CD4-positive, alpha-beta T cell treated with Interleukin-2 at 100 ng/mL for 4 hours (primary cell): ENCODE results near the gene JAKMIP1.

ENCODE experiments used
- DNase-seq: peaks from one replicate; pipeline ENCODE4 v3.0.0-alpha.2; 2020; ENCODE audit warnings: low spot score

JAKMIP1 gene

GRCh38 chr4:6119507-6120020, 80.8 kb downstream of the JAKMIP1 start:
- DNase-seq, result no peak

- DNase-seq, result no peak
Observed at GRCh38 chr4:6118201-6118600, 82.1 kb downstream of the JAKMIP1 start.

GRCh38 chr4:6116696-6117285, 83.6 kb downstream of the JAKMIP1 start:
- DNase-seq, result no peak

- no peak for DNase-seq
Observed at GRCh38 chr4:6115746-6116586, 84.4 kb downstream of the JAKMIP1 start.

- DNase-seq, result no peak
Observed at GRCh38 chr4:6115342-6115741, 85.0 kb downstream of the JAKMIP1 start.

GRCh38 chr4:6114601-6115000, 85.7 kb downstream of the JAKMIP1 start:
- DNase-seq, result no peak

GRCh38 chr4:6114181-6114580, 86.2 kb downstream of the JAKMIP1 start:
- no peak for DNase-seq

GRCh38 chr4:6113641-6114040, 86.7 kb downstream of the JAKMIP1 start:
- DNase-seq, result no peak

- DNase-seq, result no peak
Observed at GRCh38 chr4:6112606-6113290, 87.6 kb downstream of the JAKMIP1 start.

GRCh38 chr4:6111354-6111960, 88.9 kb downstream of the JAKMIP1 start:
- DNase-seq, result no peak

GRCh38 chr4:6110681-6111353, 89.5 kb downstream of the JAKMIP1 start:
- DNase-seq, result no peak

GRCh38 chr4:6109842-6110560, 90.3 kb downstream of the JAKMIP1 start:
- DNase-seq, result no peak

GRCh38 chr4:6107886-6108285, 92.5 kb downstream of the JAKMIP1 start:
- DNase-seq, result no peak

GRCh38 chr4:6107114-6107791, 93.1 kb downstream of the JAKMIP1 start:
- no peak for DNase-seq

- no peak for DNase-seq
Observed at GRCh38 chr4:6106156-6106555, 94.2 kb downstream of the JAKMIP1 start.

- no peak for DNase-seq
Observed at GRCh38 chr4:6105311-6105911, 94.9 kb downstream of the JAKMIP1 start.

GRCh38 chr4:6104541-6105130, 95.7 kb downstream of the JAKMIP1 start:
- DNase-seq, result no peak

- no peak for DNase-seq
Observed at GRCh38 chr4:6097581-6097980, 102.8 kb downstream of the JAKMIP1 start.

- DNase-seq, result no peak
Observed at GRCh38 chr4:6095897-6096296, 104.5 kb downstream of the JAKMIP1 start.
